NCI-H2081 (cell line): Measurements from ENCODE around the gene HNF1B.
"Not testable (repeated sequence)": the region's sequence is repeated elsewhere in the genome, so short reads cannot be mapped to it uniquely, and the experiment has no call there.

Experiments used
- DNase-seq, 2 experiments: peaks; one replicate each; lab custom pipeline; 2025; lab: John Stamatoyannopoulos, UW

HNF1B gene

GRCh38 chr17:37744961-37745800 lies at the start of gene HNF1B:
Gene HNF1B, minus strand, starts transcription at chr17:37745059. Its CDS starts 175 bp downstream, at chr17:37744884.
- no peak for DNase-seq

- DNase-seq, result no peak
Measured at GRCh38 chr17:37792787-37793186, 47.9 kb upstream of the HNF1B start.

GRCh38 chr17:37791447-37792399 lies 46.9 kb upstream of the HNF1B start:
- DNase-seq, result peak in 1 of 2 experiments; percentile 13

GRCh38 chr17:37789771-37790541 lies 45.1 kb upstream of the HNF1B start:
- DNase-seq, result no peak

GRCh38 chr17:37789021-37789565 lies 44.2 kb upstream of the HNF1B start:
- DNase-seq, result no peak

GRCh38 chr17:37788526-37788925 lies 43.7 kb upstream of the HNF1B start:
- no peak for DNase-seq

- DNase-seq, result no peak
Measured at GRCh38 chr17:37787055-37787757, 42.3 kb upstream of the HNF1B start.

GRCh38 chr17:37786481-37786880 lies 41.6 kb upstream of the HNF1B start:
- no peak for DNase-seq

GRCh38 chr17:37782460-37782859 lies 37.6 kb upstream of the HNF1B start:
- not testable (repeated sequence) for DNase-seq

GRCh38 chr17:37781451-37781850 lies 36.6 kb upstream of the HNF1B start:
- no peak for DNase-seq

- DNase-seq, result peak in 1 of 2 experiments; percentile 11
Measured at GRCh38 chr17:37779554-37779953, 34.7 kb upstream of the HNF1B start.

GRCh38 chr17:37774504-37774903 lies 29.6 kb upstream of the HNF1B start:
- DNase-seq, result no peak

GRCh38 chr17:37772982-37773381 lies 28.1 kb upstream of the HNF1B start:
- no peak for DNase-seq

- DNase-seq, result peak; percentile 59 to 63
Measured at GRCh38 chr17:37770631-37771518, 26.0 kb upstream of the HNF1B start.

GRCh38 chr17:37769050-37769449 lies 24.2 kb upstream of the HNF1B start:
- DNase-seq, result no peak

GRCh38 chr17:37768438-37768837 lies 23.6 kb upstream of the HNF1B start:
- DNase-seq, result no peak

GRCh38 chr17:37766971-37767370 lies 22.1 kb upstream of the HNF1B start:
- no peak for DNase-seq

GRCh38 chr17:37764383-37764782 lies 19.5 kb upstream of the HNF1B start:
- no peak for DNase-seq

- no peak for DNase-seq
Measured at GRCh38 chr17:37762666-37763065, 17.8 kb upstream of the HNF1B start.

GRCh38 chr17:37761961-37762360 lies 17.1 kb upstream of the HNF1B start:
- no peak for DNase-seq
